Medulla oblongata (tissue), 1 donor: ENCODE measurements around the gene ZNF865.

Source experiments
- DNase-seq: peaks from one replicate; pipeline ENCODE4 v3.0.0-alpha.2; 2015; ENCODE audit errors: extremely low spot score

The ZNF865 gene

DNA sequence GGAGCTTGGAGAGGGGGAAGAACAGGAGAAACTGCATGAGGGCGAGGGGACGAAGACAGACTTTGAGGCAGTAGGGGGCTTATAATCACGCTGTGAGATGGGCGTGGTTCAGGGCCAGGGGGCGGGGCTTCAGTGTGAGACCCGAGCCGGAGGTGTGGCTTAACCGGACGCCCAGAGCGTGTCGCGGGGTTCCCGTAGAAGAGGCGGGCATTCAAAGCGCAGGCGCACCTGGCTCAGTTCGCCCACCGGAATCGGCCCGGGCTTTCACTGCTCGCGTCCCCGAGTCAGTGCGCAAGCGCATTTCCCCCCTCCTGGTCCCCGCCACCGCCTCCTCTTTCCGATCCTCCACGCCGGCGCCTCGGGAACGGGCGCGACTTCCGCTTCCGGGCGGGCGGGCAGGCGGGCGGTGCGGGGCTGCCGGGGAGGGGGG is 225 bp upstream of the ZNF865 start:
- peak; percentile 95 for DNase-seq

DNA sequence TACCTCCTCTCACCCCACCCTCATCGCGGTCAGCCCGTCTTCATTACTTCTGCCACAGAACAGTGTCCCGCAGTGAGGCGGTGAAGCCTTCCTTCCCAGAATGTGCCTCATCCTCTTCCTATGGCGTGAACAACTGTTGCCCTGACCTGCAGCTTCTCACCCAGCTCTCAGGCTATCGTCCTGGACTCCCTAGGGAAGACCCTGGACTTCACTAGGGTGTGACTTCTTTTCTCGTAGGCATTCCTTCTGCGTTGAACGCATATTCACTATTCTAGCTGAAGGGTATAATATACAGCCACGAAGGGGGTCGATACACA is 982 bp downstream of the ZNF865 start:
- no peak for DNase-seq

GRCh38 chr19:55606817-55607216 is 1.4 kb downstream of the ZNF865 start:
- no peak for DNase-seq

DNA sequence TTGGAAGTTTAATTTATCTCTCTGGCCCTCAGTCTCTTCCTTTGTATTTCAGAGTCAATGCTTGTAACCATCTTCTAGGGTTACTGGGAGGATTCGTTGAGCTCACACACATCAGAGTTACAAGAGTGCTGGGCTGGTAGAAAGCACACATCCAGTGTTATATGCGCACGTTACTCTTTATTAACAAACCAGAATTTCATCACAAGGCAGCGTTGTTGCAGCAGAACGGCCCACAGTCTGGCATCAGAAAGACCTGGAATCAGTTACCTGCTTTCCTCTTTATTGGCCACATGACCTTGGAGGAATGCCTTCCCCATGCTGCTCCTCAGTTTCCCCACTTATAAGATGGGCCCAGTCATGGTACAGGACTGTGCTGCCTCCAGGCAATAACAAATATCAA is 3.9 kb downstream of the ZNF865 start:
- DNase-seq, result no peak

- no peak for DNase-seq
These were observed 6.0 kb downstream of the ZNF865 start for GRCh38 chr19:55611300-55611982.

DNA sequence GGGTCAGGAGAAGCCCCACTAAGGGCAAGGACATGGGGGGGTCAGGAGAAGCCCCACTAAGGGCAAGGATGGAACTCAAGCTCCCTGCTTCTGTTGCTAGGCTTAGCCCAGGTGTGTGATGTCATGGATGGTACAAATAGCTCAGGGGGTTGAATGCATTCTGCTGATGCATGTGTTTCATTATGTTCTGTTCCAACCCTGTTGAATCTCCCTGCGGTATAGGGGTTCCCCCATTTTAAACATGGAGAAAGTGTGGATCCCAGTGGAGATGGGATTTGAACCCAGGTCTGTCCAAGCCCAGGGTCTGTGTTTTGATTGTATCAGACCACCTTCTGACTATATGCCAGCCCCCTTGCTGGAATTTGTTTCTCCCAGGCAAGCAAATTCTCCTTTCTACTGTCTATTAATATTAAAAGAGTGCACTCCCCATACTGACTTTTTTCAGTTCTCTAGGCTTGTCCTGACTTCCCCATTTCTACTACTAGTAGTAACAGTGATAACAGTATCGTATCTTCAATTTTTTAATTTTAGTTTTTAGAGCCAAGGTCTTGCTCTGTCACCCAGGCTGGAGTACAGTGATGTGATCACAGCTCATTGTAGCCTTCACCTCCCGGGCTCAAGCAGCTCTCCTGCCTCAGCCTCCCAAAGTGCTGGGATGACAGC is 6.7 kb downstream of the ZNF865 start:
- no peak for DNase-seq

DNA sequence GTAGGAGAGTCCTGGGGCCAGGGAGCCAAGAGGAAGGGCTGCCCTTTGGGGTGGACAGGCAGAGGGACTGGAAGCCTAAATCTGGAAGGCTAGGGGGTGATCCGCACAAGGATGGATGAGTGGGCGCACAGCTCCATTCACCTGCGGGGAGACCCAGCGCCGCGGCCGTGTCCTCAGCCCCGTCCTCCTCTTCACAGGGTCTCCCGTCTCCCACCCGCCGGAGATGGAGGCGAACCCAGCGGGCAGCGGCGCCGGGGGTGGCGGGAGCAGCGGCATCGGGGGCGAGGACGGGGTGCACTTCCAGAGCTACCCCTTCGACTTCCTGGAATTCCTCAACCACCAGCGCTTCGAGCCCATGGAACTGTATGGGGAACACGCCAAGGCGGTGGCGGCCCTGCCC is 7.9 kb downstream of the ZNF865 start:
- no peak for DNase-seq

GRCh38 chr19:55613930-55614710 is 8.7 kb downstream of the ZNF865 start:
- DNase-seq, result no peak

DNA sequence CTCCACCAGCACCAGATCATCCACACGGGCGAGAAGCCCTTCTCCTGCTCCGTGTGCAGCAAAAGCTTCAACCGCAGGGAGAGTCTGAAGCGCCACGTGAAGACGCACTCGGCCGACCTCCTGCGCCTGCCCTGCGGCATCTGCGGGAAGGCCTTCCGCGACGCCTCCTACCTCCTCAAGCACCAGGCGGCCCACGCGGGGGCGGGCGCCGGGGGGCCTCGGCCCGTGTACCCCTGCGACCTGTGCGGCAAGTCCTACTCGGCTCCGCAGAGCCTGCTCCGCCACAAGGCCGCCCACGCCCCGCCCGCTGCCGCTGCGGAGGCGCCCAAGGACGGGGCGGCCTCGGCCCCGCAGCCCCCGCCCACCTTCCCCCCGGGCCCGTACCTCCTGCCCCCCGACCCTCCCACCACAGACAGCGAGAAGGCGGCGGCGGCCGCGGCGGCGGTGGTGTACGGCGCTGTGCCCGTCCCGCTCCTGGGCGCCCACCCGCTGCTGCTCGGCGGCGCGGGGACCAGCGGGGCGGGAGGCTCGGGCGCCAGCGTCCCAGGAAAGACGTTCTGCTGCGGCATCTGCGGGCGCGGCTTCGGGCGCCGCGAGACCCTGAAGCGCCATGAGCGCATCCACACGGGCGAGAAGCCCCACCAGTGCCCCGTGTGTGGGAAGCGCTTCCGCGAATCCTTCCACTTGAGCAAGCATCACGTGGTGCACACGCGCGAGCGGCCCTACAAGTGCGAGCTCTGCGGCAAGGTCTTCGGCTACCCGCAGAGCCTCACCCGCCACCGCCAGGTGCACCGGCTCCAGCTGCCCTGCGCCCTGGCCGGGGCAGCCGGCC is 9.5 kb downstream of the ZNF865 start:
- DNase-seq, result no peak

DNA sequence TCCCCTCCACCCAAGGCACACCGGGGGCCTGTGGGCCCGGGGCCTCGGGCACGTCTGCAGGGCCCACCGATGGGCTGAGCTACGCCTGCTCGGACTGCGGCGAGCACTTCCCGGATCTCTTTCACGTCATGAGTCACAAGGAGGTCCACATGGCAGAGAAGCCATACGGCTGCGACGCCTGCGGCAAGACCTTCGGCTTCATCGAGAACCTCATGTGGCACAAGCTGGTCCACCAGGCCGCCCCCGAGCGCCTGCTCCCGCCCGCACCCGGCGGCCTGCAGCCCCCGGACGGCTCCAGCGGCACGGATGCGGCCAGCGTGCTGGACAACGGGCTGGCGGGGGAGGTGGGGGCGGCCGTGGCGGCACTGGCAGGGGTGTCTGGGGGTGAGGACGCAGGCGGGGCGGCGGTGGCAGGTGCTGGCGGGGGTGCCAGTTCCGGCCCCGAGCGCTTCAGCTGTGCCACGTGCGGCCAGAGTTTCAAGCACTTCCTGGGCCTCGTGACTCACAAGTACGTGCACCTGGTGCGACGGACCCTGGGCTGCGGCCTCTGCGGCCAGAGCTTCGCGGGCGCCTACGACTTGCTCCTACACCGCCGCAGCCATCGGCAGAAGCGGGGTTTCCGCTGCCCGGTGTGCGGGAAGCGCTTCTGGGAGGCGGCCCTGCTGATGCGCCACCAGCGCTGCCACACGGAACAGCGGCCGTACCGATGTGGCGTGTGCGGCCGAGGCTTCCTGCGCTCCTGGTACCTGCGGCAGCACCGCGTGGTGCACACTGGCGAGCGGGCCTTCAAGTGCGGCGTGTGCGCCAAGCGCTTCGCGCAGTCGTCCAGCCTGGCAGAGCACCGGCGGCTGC is 10.3 kb downstream of the ZNF865 start:
- no peak for DNase-seq

DNA sequence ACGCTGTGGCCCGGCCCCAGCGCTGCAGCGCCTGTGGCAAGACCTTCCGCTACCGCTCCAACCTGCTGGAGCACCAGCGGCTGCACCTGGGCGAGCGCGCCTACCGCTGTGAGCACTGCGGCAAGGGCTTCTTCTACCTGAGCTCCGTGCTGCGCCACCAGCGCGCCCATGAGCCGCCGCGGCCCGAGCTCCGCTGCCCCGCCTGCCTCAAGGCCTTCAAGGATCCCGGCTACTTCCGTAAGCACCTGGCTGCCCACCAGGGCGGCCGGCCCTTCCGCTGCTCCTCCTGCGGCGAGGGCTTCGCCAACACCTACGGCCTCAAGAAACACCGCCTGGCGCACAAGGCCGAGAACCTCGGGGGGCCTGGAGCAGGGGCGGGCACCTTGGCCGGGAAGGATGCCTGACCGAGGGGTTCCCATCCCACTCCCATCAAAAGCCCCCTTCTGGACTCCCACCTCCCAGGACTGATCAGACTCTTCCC is 11.0 kb downstream of the ZNF865 start:
- no peak for DNase-seq

GRCh38 chr19:55617426-55617825 is 12.0 kb downstream of the ZNF865 start:
- no peak for DNase-seq

- DNase-seq, result no peak
These were observed 13.0 kb downstream of the ZNF865 start for GRCh38 chr19:55618426-55618825.

- no peak for DNase-seq
These were observed 13.8 kb downstream of the ZNF865 start for GRCh38 chr19:55619286-55619685.

DNA sequence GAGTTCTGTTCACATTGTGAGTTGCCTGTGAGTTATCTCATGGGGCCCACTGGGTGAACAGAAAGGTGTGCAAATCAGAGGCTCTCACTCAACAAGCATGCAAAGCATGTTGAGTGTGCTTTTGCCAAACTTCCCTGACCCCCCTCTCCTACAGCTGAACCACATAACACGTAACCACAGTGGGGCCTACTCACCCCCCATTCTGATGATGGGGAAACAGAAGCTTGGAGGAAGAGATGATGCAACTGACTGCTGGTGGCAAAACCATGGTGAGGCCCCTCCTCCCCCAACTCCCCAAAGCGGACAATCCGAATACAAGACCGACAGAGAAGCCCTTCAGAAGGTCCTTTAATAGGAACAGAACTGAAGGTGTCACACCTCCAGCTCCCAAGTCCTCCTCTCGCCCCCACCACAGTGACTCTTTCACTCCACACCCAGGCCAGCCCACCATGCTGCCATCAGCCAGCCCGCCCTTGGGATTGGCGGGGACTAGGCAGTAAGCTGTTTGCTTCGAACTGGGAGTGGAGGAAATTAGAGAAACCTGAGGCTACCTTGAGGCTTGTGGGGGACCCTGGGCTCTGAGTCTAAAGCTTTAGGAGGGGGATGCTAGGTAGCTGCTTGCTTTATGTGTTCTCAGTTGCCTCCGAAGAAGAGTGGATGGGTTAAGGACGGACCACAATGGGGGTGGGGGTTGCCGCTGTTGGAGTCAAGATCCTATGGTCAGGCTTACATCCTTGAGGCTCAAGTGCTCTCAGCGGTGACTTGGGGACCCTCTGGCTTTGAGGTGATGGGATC is 15.2 kb downstream of the ZNF865 start:
- DNase-seq, result no peak

GRCh38 chr19:55621205-55621672 is 15.8 kb downstream of the ZNF865 start:
- no peak for DNase-seq

GRCh38 chr19:55621673-55622231 is 16.3 kb downstream of the ZNF865 start:
- DNase-seq, result no peak

DNA sequence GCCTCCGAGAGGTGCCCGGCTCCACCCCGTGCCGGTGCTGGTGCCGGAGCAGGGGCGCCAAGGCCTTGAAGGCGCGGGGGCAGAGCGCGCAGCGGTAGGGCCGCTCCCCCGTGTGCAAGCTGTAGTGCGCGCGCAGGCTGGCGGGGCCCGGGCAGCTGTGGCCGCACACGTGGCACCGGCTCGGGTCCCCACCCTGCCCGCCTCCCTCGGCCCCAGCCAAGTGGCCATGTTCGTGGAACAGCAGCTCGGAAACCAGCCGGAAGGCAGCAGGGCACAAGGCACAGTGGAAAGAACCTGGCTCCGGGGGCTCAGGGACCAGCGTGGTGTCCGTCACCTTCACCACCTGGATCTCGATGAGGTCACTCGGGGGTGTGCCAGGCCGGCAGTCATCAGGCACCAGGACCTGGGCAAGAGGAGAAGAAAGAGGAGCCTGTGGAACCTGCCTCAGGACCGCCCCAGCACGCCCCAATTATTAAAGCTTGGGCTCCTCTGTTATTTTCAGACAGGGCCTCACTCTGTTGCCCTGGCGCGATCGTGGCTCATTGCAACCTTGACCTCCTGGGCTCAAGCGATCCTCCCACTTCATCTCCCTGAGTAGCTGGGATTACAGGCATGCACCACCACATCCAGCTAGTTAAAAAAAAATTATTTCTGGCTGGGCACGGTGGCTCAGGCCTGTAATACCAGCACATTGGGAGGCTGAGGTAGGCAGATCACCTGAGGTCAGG is 17.0 kb downstream of the ZNF865 start:
- no peak for DNase-seq

DNA sequence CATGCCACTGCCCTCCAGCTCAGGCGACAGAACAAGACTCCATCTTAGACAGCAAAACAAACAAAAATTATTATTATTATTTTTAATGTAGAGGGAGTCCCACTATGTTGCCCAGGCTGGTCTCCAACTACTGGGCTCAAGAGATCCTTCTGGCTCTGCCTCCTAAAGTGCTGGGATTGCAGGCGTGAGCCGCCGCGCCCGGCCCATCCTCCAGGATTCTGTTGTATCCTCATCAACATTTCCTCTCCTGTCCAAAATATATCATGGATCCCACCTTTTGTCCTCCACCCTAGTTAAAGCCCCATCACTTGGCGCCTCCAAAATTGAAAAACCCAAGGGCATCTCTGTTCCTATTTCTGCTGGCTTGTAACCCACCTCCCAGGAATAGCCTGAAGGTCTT is 17.7 kb downstream of the ZNF865 start:
- no peak for DNase-seq
